GM12878 (cell line): ENCODE results near the gene LINC00237. TPM values are rescaled to one million over a fixed set of nuclear protein-coding genes. Genes with fewer than 3 reads are reported as not detected.

ENCODE experiments used
- ATAC-seq: fragments of 200-7000 bp; cut with Tn5 transposase; 3 replicates; pipeline ENCODE4 v1.9.1; 2020; ENCODE audit warnings: mild to moderate bottlenecking, moderate library complexity
- BruUV-seq: library from RNA; stranded (reverse); fragments of 400-500 nt; replicated peaks from 2 replicates; lab custom pipeline; 2021; lab: Mats Ljungman, UMichigan
- CTCF ChIA-PET: fragments of 300-600 bp; sonication (Branson Sonifier 250); formaldehyde crosslinking; extraction: SDS; loops from one replicate; lab custom pipeline; 2021; ENCODE audit warnings: inconsistent platforms; lab: Yijun Ruan, JAX
- POLR2A ChIA-PET: fragments of 350-600 bp; formaldehyde crosslinking; extraction: SDS; loops from one replicate; lab custom pipeline; 2021; ENCODE audit warnings: inconsistent platforms; lab: Charles Lee
- RAD21 ChIA-PET: fragments of 300-600 bp; sonication (Branson Sonifier 250); formaldehyde crosslinking; loops from one replicate; lab custom pipeline; 2023; ENCODE audit warnings: antibody characterized with exemption; ENCODE audit not compliant: unreplicated experiment; lab: Charles Lee
- SMC1A ChIA-PET: fragments of 300-600 bp; sonication (Branson Sonifier 250); formaldehyde crosslinking; loops from one replicate; lab custom pipeline; 2023; ENCODE audit not compliant: unreplicated experiment, uncharacterized antibody; lab: Charles Lee
- DNase-seq: peaks from one replicate; pipeline ENCODE4 v3.0.0-alpha.2; 2011; ENCODE audit warnings: low read depth, low spot score
- FAIRE-seq: peaks from 3 replicates; lab custom pipeline; 2011; peaks lifted over from hg19 to GRCh38; lab: Jason Lieb, UNC
- H2AFZ ChIP-seq: 2 replicates; pipeline ENCODE4 v1.6.0; 2011; ENCODE audit warnings: low read depth, low read length, control low read depth; ENCODE audit not compliant: control insufficient read depth
- H3K27ac ChIP-seq: 2 replicates; pipeline ENCODE4 v1.5.1; 2011; ENCODE audit warnings: control low read depth; ENCODE audit not compliant: control insufficient read depth, insufficient read depth
- H3K27me3 ChIP-seq, 2 experiments: replicated peaks in 1 of 2; 2 replicates each; pipeline versions ENCODE4 v1.6.0 to v1.6.1; 2011; ENCODE audit warnings: low read length in 1 of 2; ENCODE audit not compliant: control insufficient read depth in 2 of 2, insufficient read depth in 2 of 2
- H3K36me3 ChIP-seq, 2 experiments: 2 replicates each; pipeline ENCODE4 v1.5.1; 2011; ENCODE audit warnings: low read length in 1 of 2; ENCODE audit not compliant: control insufficient read depth in 2 of 2, insufficient read depth in 2 of 2
- H3K4me1 ChIP-seq: 2 replicates; pipeline ENCODE4 v1.6.1; 2011; ENCODE audit warnings: mild to moderate bottlenecking, low read length, moderate library complexity, mixed read lengths; ENCODE audit not compliant: control insufficient read depth, insufficient read depth
- H3K4me2 ChIP-seq: 2 replicates; pipeline ENCODE4 v1.6.0; 2011; ENCODE audit warnings: control low read depth; ENCODE audit not compliant: control insufficient read depth, insufficient read depth
- H3K4me3 ChIP-seq: fragments of 200-600 bp; sonication (generic); 2 replicates; pipeline ENCODE4 v1.5.1; 2016
- H3K79me2 ChIP-seq: 2 replicates; pipeline ENCODE4 v1.6.0; 2011; ENCODE audit warnings: low read length; ENCODE audit not compliant: control insufficient read depth, insufficient read depth
- H3K9ac ChIP-seq: 2 replicates; pipeline ENCODE4 v1.8.0; 2011; ENCODE audit warnings: low read length, control low read depth, mixed read lengths; ENCODE audit not compliant: control insufficient read depth, insufficient read depth
- H3K9me3 ChIP-seq: replicated peaks from 3 replicates; pipeline ENCODE4 v1.5.1; 2011; ENCODE audit warnings: mild to moderate bottlenecking, low read length; ENCODE audit not compliant: control insufficient read depth, insufficient read depth
- H4K20me1 ChIP-seq: 2 replicates; pipeline ENCODE4 v1.6.0; 2011; ENCODE audit not compliant: control insufficient read depth, insufficient read depth
- BRCA1 ChIP-seq: IDR thresholded peaks from 2 replicates; pipeline ENCODE4 v1.6.1; 2011; ENCODE audit warnings: low read depth, low read length, improper control_type of control experiment
- EED ChIP-seq: sonication (generic); IDR thresholded peaks from 2 replicates; pipeline ENCODE4 v1.6.1; 2016; ENCODE audit warnings: antibody characterized with exemption, low read depth
- WGBS: methylation state at CpG from one replicate; pipeline ENCODE4 v1.1.6; 2016; ENCODE audit warnings: low lambda C conversion rate; ENCODE audit not compliant: insufficient replicate concordance, insufficient coverage; ENCODE audit errors: missing lambda C conversion rate; 5-methylcytosine and 5-hydroxymethylcytosine counted together
- in situ Hi-C: fragments of 300-500 bp; cut with MboI; formaldehyde crosslinking; loops from 9 replicates; pipeline ENCODE4 v1.14.3; 2018; ENCODE audit warnings: mixed read lengths
- intact Hi-C: fragments of 100-400 bp; cut with micrococcal nuclease; formaldehyde crosslinking; loops from one replicate; pipeline ENCODE4 v1.14.2; 2022; ENCODE audit not compliant: unreplicated experiment
- polyA plus RNA-seq, 11 experiments: library from polyadenylated mRNA; depleted of rRNA in 4 of 11; unstranded in 6 of 11; stranded (reverse) in 5 of 11; fragments of >200 nt; fragmentation: Nextera tagmentation in 4 of 11; fragmentation: Illumina TruSeq in 1 of 11; extraction: Ambion mirVana in 4 of 11; extraction: Trizol in 1 of 11; gene quantifications; 1 replicate in 1 of 11; 2 replicates in 10 of 11; pipeline versions ENCODE4 v1.2.1 to v1.2.3, GENCODE V29; 2011 to 2016; ENCODE audit warnings: inconsistent platforms in 2 of 11, missing spikeins in 2 of 11, low read depth in 1 of 11
- total RNA-seq, 4 experiments: library from RNA; depleted of rRNA in 3 of 4; stranded (reverse); fragments of >200 nt in 3 of 4; fragmentation: Illumina TruSeq in 1 of 4; extraction: Trizol in 1 of 4; gene quantifications; 2 replicates each; pipeline versions ENCODE4 v1.2.1 to v1.2.3, GENCODE V29; 2013 to 2021
- TF ChIP-seq, protein P1 (sequence below): IDR thresholded peaks from 2 replicates; pipeline ENCODE4 v1.6.1; 2012; ENCODE audit warnings: low read depth, low read length, improper control_type of control experiment
- TF ChIP-seq, protein P2 (sequence below): IDR thresholded peaks from 2 replicates; pipeline ENCODE4 v1.6.1; 2011; ENCODE audit warnings: low read depth, low read length, improper control_type of control experiment, borderline replicate concordance
- TF ChIP-seq, protein P3 (sequence below): fragments of 450-650 bp; IDR thresholded peaks from 2 replicates; pipeline ENCODE4 v1.6.1; 2017; ENCODE audit warnings: mild to moderate bottlenecking, moderate library complexity

The LINC00237 gene
- total and polyA plus RNA-seq, 10 of the 15 experiments (the other 5 are each of a cell fraction or from before 2014, with no cell fraction given): not detected

DNA sequence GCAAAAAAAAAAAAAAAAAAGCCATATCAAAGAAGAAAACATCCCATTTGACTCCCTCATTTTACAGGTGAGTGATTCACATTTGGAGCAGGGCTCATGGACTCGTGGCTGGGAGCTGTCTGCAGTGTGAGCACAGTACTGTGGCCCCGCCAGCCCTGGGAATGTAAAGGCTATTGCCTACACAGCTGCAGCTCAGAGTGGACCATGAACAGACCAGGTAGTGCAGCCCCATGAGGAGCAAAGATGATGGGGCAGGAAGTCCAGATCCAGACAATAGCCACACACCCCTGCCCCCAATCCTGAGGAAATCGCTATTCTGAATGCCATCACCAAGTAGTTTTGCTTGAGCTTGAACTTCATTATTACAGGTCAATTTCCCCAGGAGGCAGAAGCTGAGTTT is 55.4 kb downstream of the LINC00237 start:
- TF ChIP-seq, protein P1, sequence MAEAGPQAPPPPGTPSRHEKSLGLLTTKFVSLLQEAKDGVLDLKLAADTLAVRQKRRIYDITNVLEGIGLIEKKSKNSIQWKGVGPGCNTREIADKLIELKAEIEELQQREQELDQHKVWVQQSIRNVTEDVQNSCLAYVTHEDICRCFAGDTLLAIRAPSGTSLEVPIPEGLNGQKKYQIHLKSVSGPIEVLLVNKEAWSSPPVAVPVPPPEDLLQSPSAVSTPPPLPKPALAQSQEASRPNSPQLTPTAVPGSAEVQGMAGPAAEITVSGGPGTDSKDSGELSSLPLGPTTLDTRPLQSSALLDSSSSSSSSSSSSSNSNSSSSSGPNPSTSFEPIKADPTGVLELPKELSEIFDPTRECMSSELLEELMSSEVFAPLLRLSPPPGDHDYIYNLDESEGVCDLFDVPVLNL: no peak
- TF ChIP-seq, protein P2, sequence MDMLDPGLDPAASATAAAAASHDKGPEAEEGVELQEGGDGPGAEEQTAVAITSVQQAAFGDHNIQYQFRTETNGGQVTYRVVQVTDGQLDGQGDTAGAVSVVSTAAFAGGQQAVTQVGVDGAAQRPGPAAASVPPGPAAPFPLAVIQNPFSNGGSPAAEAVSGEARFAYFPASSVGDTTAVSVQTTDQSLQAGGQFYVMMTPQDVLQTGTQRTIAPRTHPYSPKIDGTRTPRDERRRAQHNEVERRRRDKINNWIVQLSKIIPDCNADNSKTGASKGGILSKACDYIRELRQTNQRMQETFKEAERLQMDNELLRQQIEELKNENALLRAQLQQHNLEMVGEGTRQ: no peak
- TF ChIP-seq EED: no peak
- TF ChIP-seq, protein P3, sequence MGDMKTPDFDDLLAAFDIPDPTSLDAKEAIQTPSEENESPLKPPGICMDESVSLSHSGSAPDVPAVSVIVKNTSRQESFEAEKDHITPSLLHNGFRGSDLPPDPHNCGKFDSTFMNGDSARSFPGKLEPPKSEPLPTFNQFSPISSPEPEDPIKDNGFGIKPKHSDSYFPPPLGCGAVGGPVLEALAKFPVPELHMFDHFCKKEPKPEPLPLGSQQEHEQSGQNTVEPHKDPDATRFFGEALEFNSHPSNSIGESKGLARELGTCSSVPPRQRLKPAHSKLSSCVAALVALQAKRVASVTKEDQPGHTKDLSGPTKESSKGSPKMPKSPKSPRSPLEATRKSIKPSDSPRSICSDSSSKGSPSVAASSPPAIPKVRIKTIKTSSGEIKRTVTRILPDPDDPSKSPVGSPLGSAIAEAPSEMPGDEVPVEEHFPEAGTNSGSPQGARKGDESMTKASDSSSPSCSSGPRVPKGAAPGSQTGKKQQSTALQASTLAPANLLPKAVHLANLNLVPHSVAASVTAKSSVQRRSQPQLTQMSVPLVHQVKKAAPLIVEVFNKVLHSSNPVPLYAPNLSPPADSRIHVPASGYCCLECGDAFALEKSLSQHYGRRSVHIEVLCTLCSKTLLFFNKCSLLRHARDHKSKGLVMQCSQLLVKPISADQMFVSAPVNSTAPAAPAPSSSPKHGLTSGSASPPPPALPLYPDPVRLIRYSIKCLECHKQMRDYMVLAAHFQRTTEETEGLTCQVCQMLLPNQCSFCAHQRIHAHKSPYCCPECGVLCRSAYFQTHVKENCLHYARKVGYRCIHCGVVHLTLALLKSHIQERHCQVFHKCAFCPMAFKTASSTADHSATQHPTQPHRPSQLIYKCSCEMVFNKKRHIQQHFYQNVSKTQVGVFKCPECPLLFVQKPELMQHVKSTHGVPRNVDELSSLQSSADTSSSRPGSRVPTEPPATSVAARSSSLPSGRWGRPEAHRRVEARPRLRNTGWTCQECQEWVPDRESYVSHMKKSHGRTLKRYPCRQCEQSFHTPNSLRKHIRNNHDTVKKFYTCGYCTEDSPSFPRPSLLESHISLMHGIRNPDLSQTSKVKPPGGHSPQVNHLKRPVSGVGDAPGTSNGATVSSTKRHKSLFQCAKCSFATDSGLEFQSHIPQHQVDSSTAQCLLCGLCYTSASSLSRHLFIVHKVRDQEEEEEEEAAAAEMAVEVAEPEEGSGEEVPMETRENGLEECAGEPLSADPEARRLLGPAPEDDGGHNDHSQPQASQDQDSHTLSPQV: no peak
- no peak for TF ChIP-seq BRCA1
- TF ChIP-seq, all 136 proteins: peak for 0
- Histone ChIP-seq H3K9ac (no peak overlapping the region), H3K27me3 (no peaks in the 10 kb centered on the region; a peak in 1 of 4 replicates), H3K4me3 (no peak overlapping the region), H3K9me3 (no peaks in the 10 kb centered on the region), H3K79me2 (no peaks in the 10 kb centered on the region), H4K20me1 (no peaks in the 10 kb centered on the region), H3K27ac (no peak overlapping the region), H2AFZ (no peak overlapping the region), H3K4me1 (no peaks in the 10 kb centered on the region), H3K36me3 (no peaks in the 10 kb centered on the region), H3K4me2 (no peak overlapping the region)
- DNase-seq (no peak), FAIRE-seq (no peak), ATAC-seq (no peak)
- ChIA-PET CTCF (interaction anchor here (0.6 to 1.2 kb wide), 4 partner anchors 14 to 454 kb away, joined by 3 to 4 read pairs (median 4); no protein-coding TSS in a partner anchor), POLR2A (interaction anchor here (0.6 to 0.7 kb wide), 2 partner anchors 57 to 535 kb away, joined by 3 to 4 read pairs; no protein-coding TSS in a partner anchor), SMC1A (no interaction called here), RAD21 (no interaction called here)
- 57% methylated on average over 3 of the region's 3 CpGs for WGBS
- BruUV-seq: no TSS peak
- in situ Hi-C loops: no loop called here
- intact Hi-C loops: loop anchor here (10.0 kb wide), 1 partner anchor 184 kb away; no protein-coding TSS in a partner anchor
